ENCODE data around the gene GMDS. TPM values are rescaled to one million over a fixed set of nuclear protein-coding genes. Genes with fewer than 3 reads are reported as not detected.

The GMDS gene
- total and polyA plus RNA-seq, 2 of the 13 experiments (the other 11 are each of a cell fraction or from before 2014, with no cell fraction given), result 64.4 to 112 TPM

DNA sequence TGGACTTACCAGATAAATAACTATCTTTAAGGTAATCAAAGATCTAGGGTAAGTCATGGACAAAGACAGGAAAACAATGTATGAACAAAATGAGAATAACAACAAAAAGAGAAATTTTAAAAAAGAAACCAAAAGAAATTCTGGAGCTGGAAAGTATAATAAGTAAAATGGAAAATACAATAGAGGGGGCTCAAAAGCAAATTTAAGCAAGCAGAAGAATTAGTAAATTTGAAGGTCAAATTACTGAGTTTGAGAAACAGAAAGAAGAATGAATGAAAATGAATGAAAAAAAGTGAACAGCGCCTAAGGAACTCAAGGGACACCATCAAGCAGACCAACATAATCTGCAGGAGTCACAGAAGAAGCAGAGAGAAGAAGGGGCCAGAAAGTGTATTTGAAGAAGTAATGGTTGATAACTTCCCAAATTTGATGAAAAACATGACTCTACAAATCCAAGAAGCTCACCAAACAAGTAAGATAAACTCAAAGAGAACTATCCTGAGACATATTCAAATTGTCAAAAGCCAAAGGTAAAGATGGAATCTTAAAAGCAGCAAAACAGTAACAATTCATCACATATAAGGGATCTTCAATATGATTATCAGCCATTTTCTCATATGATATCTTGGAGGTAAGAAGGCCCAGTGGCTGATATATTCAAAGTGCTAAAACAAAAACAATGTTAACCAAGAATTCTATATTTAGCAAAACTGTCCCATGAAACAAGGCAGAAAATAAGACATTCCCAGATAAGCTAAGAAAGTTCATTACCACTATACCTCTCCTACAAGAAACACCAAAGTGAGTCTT lies 417.2 kb downstream of the GMDS start:
- H3K4me1 ChIP-seq (ENCODE audit: insufficient read depth, low read length), result peaks cover 8% of the 10 kb centered on the region
- ATAC-seq, result no peak
- CTCF ChIA-PET (ENCODE audit: low intra/inter-chr PET ratio, low total read pairs), result no interaction called here
- peaks cover 6 to 23% of the 10 kb centered on the region in 2 experiments; a peak in 4 of 5 replicates for H3K36me3 ChIP-seq (replicated peaks in 1 of 2; ENCODE audit: control insufficient read depth in 1 of 2, insufficient read depth in 2 of 2, low read length in 2 of 2)
- no peak overlapping the region for H3K4me3 ChIP-seq (replicated peaks in 1 of 3; ENCODE audit: insufficient read depth in 1 of 3, low read depth in 2 of 3, low read length in 3 of 3)
- in situ Hi-C loops (cut with HindIII; ENCODE audit: extremely low pct_ligation_motif_present, low pct_unique_long_range_greater_than_20kb), result no loop called here
- WGBS (ENCODE audit: low lambda C conversion rate), result 98% methylated on average over 1 of the region's 1 CpG
- intact Hi-C loops (cut with micrococcal nuclease; ENCODE audit: unreplicated experiment), result no loop called here
- POLR2A ChIA-PET, result no interaction called here
- peaks cover 9% of the 10 kb centered on the region; the same call in 1 of the 2 replicates for H3K9me3 ChIP-seq (ENCODE audit: low read length)
- no peak overlapping the region for H3K9ac ChIP-seq (ENCODE audit: insufficient read depth, low read depth, low read length)
- no peaks in the 10 kb centered on the region for H4K20me1 ChIP-seq (ENCODE audit: insufficient read depth, low read length)
- no peak overlapping the region for H2AFZ ChIP-seq (ENCODE audit: low read length)
- no peaks in the 10 kb centered on the region for H3K27me3 ChIP-seq (ENCODE audit: control insufficient read depth in 1 of 2, insufficient read depth in 2 of 2, low read length in 2 of 2)
- no TSS peak for BruUV-seq (replicated peaks)
- DNase-seq (ENCODE audit: low spot score), result no peak
- H3K27ac ChIP-seq (ENCODE audit: extremely low read length, insufficient read depth, low read length), result no peak overlapping the region
- FAIRE-seq, result no peak
- no peaks in the 10 kb centered on the region for H3K79me2 ChIP-seq (ENCODE audit: insufficient read depth, low read length)
- TF ChIP-seq ZNF781 (CRISPR knock-in tag; IDR thresholded peaks at IDR 0.05; ENCODE audit: borderline replicate concordance, not compliant biosample characterization), result no peak
- TF ChIP-seq JUN (CRISPR knock-in tag; IDR thresholded peaks at IDR 0.05), result no peak
- TF ChIP-seq SMAD1 (CRISPR knock-in tag; IDR thresholded peaks at IDR 0.05; ENCODE audit: borderline replicate concordance, low read depth), result no peak
- no peak for TF ChIP-seq DMAP1 (CRISPR knock-in tag; IDR thresholded peaks at IDR 0.05)
- TF ChIP-seq, protein P1, sequence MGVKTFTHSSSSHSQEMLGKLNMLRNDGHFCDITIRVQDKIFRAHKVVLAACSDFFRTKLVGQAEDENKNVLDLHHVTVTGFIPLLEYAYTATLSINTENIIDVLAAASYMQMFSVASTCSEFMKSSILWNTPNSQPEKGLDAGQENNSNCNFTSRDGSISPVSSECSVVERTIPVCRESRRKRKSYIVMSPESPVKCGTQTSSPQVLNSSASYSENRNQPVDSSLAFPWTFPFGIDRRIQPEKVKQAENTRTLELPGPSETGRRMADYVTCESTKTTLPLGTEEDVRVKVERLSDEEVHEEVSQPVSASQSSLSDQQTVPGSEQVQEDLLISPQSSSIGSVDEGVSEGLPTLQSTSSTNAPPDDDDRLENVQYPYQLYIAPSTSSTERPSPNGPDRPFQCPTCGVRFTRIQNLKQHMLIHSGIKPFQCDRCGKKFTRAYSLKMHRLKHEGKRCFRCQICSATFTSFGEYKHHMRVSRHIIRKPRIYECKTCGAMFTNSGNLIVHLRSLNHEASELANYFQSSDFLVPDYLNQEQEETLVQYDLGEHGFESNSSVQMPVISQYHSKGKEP (CRISPR knock-in tag; IDR thresholded peaks at IDR 0.05), result no peak
- TF ChIP-seq RCOR2 (CRISPR knock-in tag; IDR thresholded peaks at IDR 0.05), result no peak
- TF ChIP-seq ZNF160 (CRISPR knock-in tag; IDR thresholded peaks at IDR 0.05), result peak; percentile 94; the same call in 1 of the 2 replicates
- no peak overlapping the region for H3K4me2 ChIP-seq (ENCODE audit: low read depth, low read length)
